Upper lobe of left lung (tissue), 4 donors: ENCODE measurements around the gene ARSD.

Source experiments
- CTCF ChIP-seq, 6 experiments: fragments of 450-650 bp in 4 of 6; fragments of 200-600 bp in 2 of 6; sonication (generic) in 2 of 6; IDR thresholded peaks; one replicate each; pipeline ENCODE4 v1.5.1; 2016 to 2019; ENCODE audit warnings: antibody characterized with exemption in 6 of 6
- EP300 ChIP-seq, 4 donors: sonication (generic); formaldehyde crosslinking; IDR thresholded peaks; one replicate each; pipeline ENCODE4 v1.5.1; 2017; ENCODE audit warnings: antibody characterized with exemption in 4 of 4, control low read depth in 2 of 4
- POLR2A ChIP-seq, 4 donors: fragments of 450-650 bp; IDR thresholded peaks; one replicate each; pipeline ENCODE4 v1.5.1; 2016 to 2017; ENCODE audit warnings: antibody characterized with exemption in 4 of 4, mild to moderate bottlenecking in 2 of 4

- TF ChIP-seq CTCF (IDR thresholded peaks at IDR 0.05): no peak
- no peak for TF ChIP-seq POLR2A (IDR thresholded peaks at IDR 0.05)
- TF ChIP-seq EP300 (IDR thresholded peaks at IDR 0.05): no peak
Measured at GRCh38 chrX:2962381-2962780, 33.2 kb upstream of the ARSD start.
